Smooth muscle cell (in vitro differentiated cells): ENCODE data around the gene PCDH7. TPM values are rescaled to one million over a fixed set of nuclear protein-coding genes. Genes with fewer than 3 reads are reported as not detected.

Experiments
- DNase-seq: peaks from one replicate; lab custom pipeline; 2025; ENCODE audit not compliant: unreplicated experiment; lab: John Stamatoyannopoulos, UW
- H2AFZ ChIP-seq: fragments of 200-600 bp; sonication (generic); 2 replicates; pipeline ENCODE4 v1.6.0; 2016; ENCODE audit warnings: antibody characterized with exemption, low read depth, mild to moderate bottlenecking
- H3F3A ChIP-seq: fragments of 200-600 bp; sonication (generic); 2 replicates; pipeline ENCODE4 v1.6.0; 2017; ENCODE audit warnings: antibody characterized with exemption, low read depth
- H3K27ac ChIP-seq: fragments of 200-600 bp; sonication (generic); 2 replicates; pipeline ENCODE4 v1.5.1; 2016; ENCODE audit warnings: low read depth, mild to moderate bottlenecking
- H3K27me3 ChIP-seq: fragments of 200-600 bp; sonication (generic); 2 replicates; pipeline ENCODE4 v1.6.1; 2016; ENCODE audit warnings: low read depth, mild to moderate bottlenecking
- H3K36me3 ChIP-seq: fragments of 200-600 bp; sonication (generic); 2 replicates; pipeline ENCODE4 v1.5.1; 2016; ENCODE audit warnings: low read depth
- H3K4me1 ChIP-seq: fragments of 200-600 bp; sonication (generic); 2 replicates; pipeline ENCODE4 v1.5.1; 2016; ENCODE audit warnings: low read depth
- H3K4me2 ChIP-seq: fragments of 200-600 bp; sonication (generic); 2 replicates; pipeline ENCODE4 v1.6.0; 2016; ENCODE audit warnings: mild to moderate bottlenecking
- H3K4me3 ChIP-seq: fragments of 200-600 bp; sonication (generic); 2 replicates; pipeline ENCODE4 v1.5.1; 2016; ENCODE audit warnings: mild to moderate bottlenecking
- H3K79me2 ChIP-seq: fragments of 200-600 bp; sonication (generic); 2 replicates; pipeline ENCODE4 v1.6.0; 2016; ENCODE audit warnings: low read depth, mild to moderate bottlenecking
- H3K9ac ChIP-seq: fragments of 200-600 bp; sonication (generic); 2 replicates; pipeline ENCODE4 v1.6.0; 2016; ENCODE audit warnings: low read depth
- H3K9me3 ChIP-seq: fragments of 200-600 bp; sonication (generic); replicated peaks from 2 replicates; pipeline ENCODE4 v1.5.1; 2016; ENCODE audit warnings: low read depth
- H4K20me1 ChIP-seq: fragments of 200-600 bp; sonication (generic); 2 replicates; pipeline ENCODE4 v1.6.0; 2016; ENCODE audit warnings: low read depth
- CTCF ChIP-seq: fragments of 200-600 bp; sonication (generic); IDR thresholded peaks from 2 replicates; pipeline ENCODE4 v1.5.1; 2017; ENCODE audit warnings: borderline replicate concordance, mild to moderate bottlenecking, antibody characterized with exemption; ENCODE audit not compliant: insufficient read depth, poor library complexity, severe bottlenecking
- WGBS: methylation state at CpG from one replicate; pipeline ENCODE4 v1.1.7; 2016; ENCODE audit warnings: low lambda C conversion rate; 5-methylcytosine and 5-hydroxymethylcytosine counted together
- polyA plus RNA-seq: library from polyadenylated mRNA; unstranded; fragments of >200 nt; fragmentation: Nextera tagmentation; extraction: Ambion mirVana; gene quantifications from 2 replicates; pipeline ENCODE4 v1.2.1, GENCODE V29; 2016
- total RNA-seq: library from RNA; depleted of rRNA; stranded (reverse); fragments of >200 nt; gene quantifications from 2 replicates; pipeline ENCODE4 v1.2.3, GENCODE V29; 2014

Gene PCDH7
- total and polyA plus RNA-seq, 2 experiments from 2014 or later, result 12.3 to 35.7 TPM

- TF ChIP-seq CTCF, result peak; percentile 71
- Histone ChIP-seq H3K4me2 (no peak overlapping the region), H3K79me2 (no peaks in the 10 kb centered on the region), H3K9ac (no peak overlapping the region), H3K9me3 (no peaks in the 10 kb centered on the region), H4K20me1 (no peaks in the 10 kb centered on the region), H3K4me1 (no peaks in the 10 kb centered on the region), H2AFZ (no peak overlapping the region), H3F3A (peaks cover 4% of the 10 kb centered on the region), H3K4me3 (no peak overlapping the region), H3K27me3 (no peaks in the 10 kb centered on the region), H3K27ac (no peak overlapping the region), H3K36me3 (no peaks in the 10 kb centered on the region)
- 35% methylated on average over 6 of the region's 6 CpGs for WGBS
- DNase-seq, result no peak
Observed at GRCh38 chr4:30714408-30715031, 5.6 kb upstream of the PCDH7 start.

- TF ChIP-seq CTCF, result peak; percentile 38
- Histone ChIP-seq H3K27me3 (no peaks in the 10 kb centered on the region), H3K36me3 (no peaks in the 10 kb centered on the region), H3K4me1 (no peaks in the 10 kb centered on the region), H4K20me1 (no peaks in the 10 kb centered on the region), H2AFZ (peak overlapping the region; percentile 46), H3F3A (peaks cover 4% of the 10 kb centered on the region), H3K79me2 (no peaks in the 10 kb centered on the region), H3K4me3 (peak overlapping the region; percentile 69), H3K9ac (no peak overlapping the region), H3K4me2 (peak overlapping the region; percentile 91), H3K27ac (peak overlapping the region; percentile 20), H3K9me3 (no peaks in the 10 kb centered on the region)
- no peak for DNase-seq
- 1% methylated on average over 6 of the region's 6 CpGs for WGBS
Observed at GRCh38 chr4:30716158-30716557, 4.0 kb upstream of the PCDH7 start.

- no peak for TF ChIP-seq CTCF
- under 1% methylated on average over 14 of the region's 15 CpGs for WGBS
Observed at GRCh38 chr4:30716681-30717207, 3.4 kb upstream of the PCDH7 start.

More at GRCh38 chr4:30716681-30717207, 3.4 kb upstream of the PCDH7 start:
- Histone ChIP-seq H3K27ac (peak overlapping the region; percentile 20), H3K9me3 (no peaks in the 10 kb centered on the region), H3K4me2 (peak overlapping the region; percentile 91), H3K27me3 (no peaks in the 10 kb centered on the region), H2AFZ (peak overlapping the region; percentile 76), H3F3A (peaks cover 4% of the 10 kb centered on the region), H3K4me1 (no peaks in the 10 kb centered on the region), H3K4me3 (peak overlapping the region; percentile 69), H4K20me1 (no peaks in the 10 kb centered on the region), H3K36me3 (no peaks in the 10 kb centered on the region), H3K9ac (no peak overlapping the region), H3K79me2 (peaks cover 3% of the 10 kb centered on the region)
- no peak for DNase-seq
